NB4 (cell line): ENCODE results near the gene PRELID3B.

ENCODE experiments used
- CTCF ChIP-seq: IDR thresholded peaks from one replicate; pipeline ENCODE4 v1.5.1; 2012; ENCODE audit warnings: low read depth, low read length
- MAX ChIP-seq: IDR thresholded peaks from 2 replicates; pipeline ENCODE4 v1.6.1; 2011; ENCODE audit warnings: low read depth, low read length
- MYC ChIP-seq: IDR thresholded peaks from 2 replicates; pipeline ENCODE4 v1.6.1; 2011; ENCODE audit warnings: low read depth, low read length
- POLR2A ChIP-seq: IDR thresholded peaks from 2 replicates; pipeline ENCODE4 v1.6.1; 2011; ENCODE audit warnings: mild to moderate bottlenecking; ENCODE audit not compliant: insufficient read length; ENCODE audit errors: extremely low read depth

GRCh38 chr20:59048681-59049030 is 6.1 kb upstream of the PRELID3B start:
- TF ChIP-seq POLR2A: no peak
- no peak for TF ChIP-seq CTCF
- no peak for TF ChIP-seq MAX
- no peak for TF ChIP-seq MYC
